Measurements from ENCODE around the gene TIAM2.

The TIAM2 gene

GRCh38 chr6:155287762-155288161, 292.6 kb downstream of the TIAM2 start:
- DNase-seq (ENCODE audit: low read depth in 3 of 3): no peak

- no peak for DNase-seq (ENCODE audit: low read depth in 3 of 3)
Measured at GRCh38 chr6:155290491-155290890, 295.4 kb downstream of the TIAM2 start.

GRCh38 chr6:155291291-155291690, 296.2 kb downstream of the TIAM2 start:
- DNase-seq (ENCODE audit: low read depth in 3 of 3): no peak

DNA sequence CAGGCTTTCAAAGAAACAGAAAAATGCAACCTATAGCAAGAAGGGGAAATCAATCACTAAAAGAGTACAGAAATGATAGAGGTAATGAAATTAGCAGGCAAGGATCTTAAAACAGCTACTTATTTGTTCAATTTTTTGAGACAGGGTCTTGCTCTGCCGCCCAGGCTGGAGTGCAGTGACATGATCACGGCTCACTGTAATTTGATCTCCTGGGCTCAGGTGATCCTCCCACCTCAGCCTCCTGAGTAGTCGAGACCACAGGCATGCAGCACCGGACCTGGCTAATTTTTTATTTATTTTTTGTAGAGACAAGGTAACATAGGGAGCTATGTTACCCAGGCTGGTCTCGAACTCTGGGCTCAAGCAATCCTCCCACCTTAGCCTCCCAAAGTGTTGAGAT, 297.6 kb downstream of the TIAM2 start:
- no peak for DNase-seq (ENCODE audit: low read depth in 3 of 3)

DNA sequence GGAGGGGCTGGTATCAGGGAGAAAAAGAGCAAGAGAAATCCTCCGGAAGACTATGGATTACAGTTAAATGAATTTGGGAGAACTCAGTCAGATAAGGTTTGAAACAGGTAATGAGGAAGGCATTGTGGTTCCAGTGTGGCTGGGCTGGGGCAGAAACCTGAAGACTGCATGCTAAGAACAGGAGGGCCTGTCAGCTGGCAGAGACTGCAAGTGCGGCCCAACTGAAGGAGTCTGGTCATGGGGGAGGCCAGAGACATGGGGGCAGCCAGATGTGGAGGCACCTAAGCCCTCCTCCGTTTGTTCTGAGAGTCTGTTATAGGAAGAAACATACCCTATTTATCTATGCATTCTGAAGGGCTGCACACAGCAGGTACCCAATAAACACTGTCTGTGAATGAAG, 302.6 kb downstream of the TIAM2 start:
- DNase-seq (ENCODE audit: low read depth in 3 of 3): no peak

- no peak for DNase-seq (ENCODE audit: low read depth in 3 of 3)
Measured at GRCh38 chr6:155301867-155302266, 306.8 kb downstream of the TIAM2 start.

- DNase-seq (ENCODE audit: low read depth in 3 of 3): no peak
Measured at GRCh38 chr6:155303361-155303870, 308.3 kb downstream of the TIAM2 start.

- DNase-seq (ENCODE audit: low read depth in 3 of 3): no peak
Measured at GRCh38 chr6:155306958-155307357, 311.8 kb downstream of the TIAM2 start.

Data from stimulated activated CD4-positive, alpha-beta T cell treated with anti-CD3 and anti-CD28 coated beads, TNF-alpha, amount 100 ng/mL, for 4 hours (primary cell).